HEK293T (cell line): ENCODE measurements around the gene PPP6R3.

ENCODE experiments used
- ARNT ChIP-seq: fragments of 450-650 bp; IDR thresholded peaks from 2 replicates; pipeline ENCODE4 v1.6.1; 2017; ENCODE audit warnings: mild to moderate bottlenecking
- CTBP1 ChIP-seq: fragments of 450-650 bp; IDR thresholded peaks from 2 replicates; pipeline ENCODE4 v1.6.1; 2016; ENCODE audit warnings: borderline replicate concordance
- FOXA1 ChIP-seq: fragments of 450-650 bp; IDR thresholded peaks from 2 replicates; pipeline ENCODE4 v1.6.1; 2016; ENCODE audit warnings: mild to moderate bottlenecking
- FOXK2 ChIP-seq: fragments of 450-650 bp; IDR thresholded peaks from 2 replicates; pipeline ENCODE4 v1.6.1; 2016; ENCODE audit warnings: mild to moderate bottlenecking
- FOXM1 ChIP-seq: fragments of 450-650 bp; IDR thresholded peaks from 2 replicates; pipeline ENCODE4 v1.6.1; 2017; ENCODE audit warnings: mild to moderate bottlenecking, borderline replicate concordance
- HDGF ChIP-seq: fragments of 450-650 bp; IDR thresholded peaks from 2 replicates; pipeline ENCODE4 v1.6.1; 2017; ENCODE audit warnings: antibody characterized with exemption, borderline replicate concordance
- NFRKB ChIP-seq: fragments of 450-650 bp; IDR thresholded peaks from 2 replicates; pipeline ENCODE4 v1.6.1; 2016; ENCODE audit warnings: mild to moderate bottlenecking, moderate library complexity
- SP1 ChIP-seq: fragments of 450-650 bp; IDR thresholded peaks from 2 replicates; pipeline ENCODE4 v1.6.1; 2017
- SUZ12 ChIP-seq: fragments of 450-650 bp; IDR thresholded peaks from 2 replicates; pipeline ENCODE4 v1.6.1; 2016; ENCODE audit warnings: mild to moderate bottlenecking
- ZNF384 ChIP-seq: fragments of 450-650 bp; IDR thresholded peaks from 2 replicates; pipeline ENCODE4 v1.6.1; 2016
- TF ChIP-seq, protein P1 (sequence below): fragments of 450-650 bp; IDR thresholded peaks from 2 replicates; pipeline ENCODE4 v1.6.1; 2016

DNA sequence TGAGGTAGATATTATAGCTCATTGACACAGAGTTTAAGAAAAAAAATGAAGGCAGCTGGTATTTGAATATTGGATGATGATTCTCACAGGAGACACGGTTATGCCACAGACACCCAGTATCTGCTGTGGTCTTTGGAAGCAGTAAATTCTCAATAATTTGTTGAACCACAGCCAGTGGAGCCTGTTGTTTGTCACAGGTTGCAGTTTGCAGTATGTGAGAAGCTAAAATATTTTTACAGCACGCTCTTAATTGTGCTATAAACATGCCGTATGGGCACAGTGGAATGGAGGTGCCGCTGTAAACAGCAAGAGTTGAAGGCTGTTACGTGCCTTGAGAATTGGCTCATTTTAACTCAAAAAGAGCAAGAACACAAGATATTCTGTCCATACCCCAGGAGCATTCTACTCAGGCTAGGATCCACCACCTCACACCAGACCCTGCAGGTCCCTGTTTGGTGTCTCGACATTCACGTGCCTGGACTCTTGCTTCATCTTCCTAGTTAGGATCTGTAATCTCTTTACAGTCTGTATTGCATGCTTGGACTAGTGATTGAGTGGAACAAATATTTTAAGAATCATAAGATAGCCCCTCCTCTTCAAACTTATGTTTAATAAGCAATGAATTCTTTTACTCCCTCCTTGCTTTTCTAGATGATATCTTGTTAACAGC lies 129.1 kb downstream of the PPP6R3 start:
- TF ChIP-seq FOXM1 (no peak), SP1 (no peak), FOXA1 (no peak), SUZ12 (no peak), HDGF (no peak), ARNT (no peak), NFRKB (no peak), ZNF384 (no peak), FOXK2 (no peak), CTBP1 (no peak)
- TF ChIP-seq, protein P1, sequence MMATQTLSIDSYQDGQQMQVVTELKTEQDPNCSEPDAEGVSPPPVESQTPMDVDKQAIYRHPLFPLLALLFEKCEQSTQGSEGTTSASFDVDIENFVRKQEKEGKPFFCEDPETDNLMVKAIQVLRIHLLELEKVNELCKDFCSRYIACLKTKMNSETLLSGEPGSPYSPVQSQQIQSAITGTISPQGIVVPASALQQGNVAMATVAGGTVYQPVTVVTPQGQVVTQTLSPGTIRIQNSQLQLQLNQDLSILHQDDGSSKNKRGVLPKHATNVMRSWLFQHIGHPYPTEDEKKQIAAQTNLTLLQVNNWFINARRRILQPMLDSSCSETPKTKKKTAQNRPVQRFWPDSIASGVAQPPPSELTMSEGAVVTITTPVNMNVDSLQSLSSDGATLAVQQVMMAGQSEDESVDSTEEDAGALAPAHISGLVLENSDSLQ: no peak
